Psoas muscle (tissue), 8 donors: ENCODE results near the gene KRTAP10-9. TPM values are rescaled to one million over a fixed set of nuclear protein-coding genes. Genes with fewer than 3 reads are reported as not detected.
"Not testable (repeated sequence)": the region's sequence is repeated elsewhere in the genome, so short reads cannot be mapped to it uniquely, and the experiment has no call there.

Experiments used
- ATAC-seq, 4 donors: fragments of 200-7000 bp; cut with Tn5 transposase; one replicate each; pipeline ENCODE4 v1.9.1; 2020; ENCODE audit warnings: moderate library complexity in 3 of 4, mild to moderate bottlenecking in 2 of 4
- DNase-seq, 2 donors: peaks; one replicate each; pipeline ENCODE4 v3.0.0-alpha.2; 2020
- H3K27ac ChIP-seq: fragments of 200-600 bp; one replicate; pipeline ENCODE4 v1.8.0; 2022
- H3K27me3 ChIP-seq, 3 donors: fragments of 200-600 bp in 1 of 3; one replicate each; pipeline versions ENCODE4 v1.6.1 to v1.8.0; 2013 to 2022; ENCODE audit warnings: low read length in 2 of 3, mild to moderate bottlenecking in 2 of 3, moderate library complexity in 1 of 3; ENCODE audit not compliant: insufficient read depth in 3 of 3
- H3K36me3 ChIP-seq, 2 donors: fragments of 200-600 bp in 1 of 2; one replicate each; pipeline versions ENCODE4 v1.6.1 to v1.8.0; 2013 to 2022; ENCODE audit warnings: low read depth in 1 of 2, mild to moderate bottlenecking in 1 of 2, moderate library complexity in 1 of 2; ENCODE audit not compliant: insufficient read depth in 1 of 2
- H3K4me1 ChIP-seq: fragments of 200-600 bp; one replicate; pipeline ENCODE4 v1.8.0; 2022
- H3K4me3 ChIP-seq: fragments of 200-600 bp; one replicate; pipeline ENCODE4 v1.8.0; 2022; ENCODE audit warnings: mild to moderate bottlenecking
- H3K9me3 ChIP-seq: fragments of 200-600 bp; one replicate; pipeline ENCODE4 v1.8.0; 2022
- WGBS, 3 donors: extraction: QIAGEN DNeasy Blood & Tissue Kit; methylation state at CpG; one replicate each; pipeline versions ENCODE4 v1.1.6 to v1.1.7; 2013; 5-methylcytosine and 5-hydroxymethylcytosine counted together
- intact Hi-C, 2 donors: fragments of 100-400 bp; cut with DNase I; formaldehyde crosslinking; loops; one replicate each; pipeline versions ENCODE4 v1.11.0 to v1.14.2; 2022
- polyA plus RNA-seq, 3 donors: library from polyadenylated mRNA; stranded (reverse); fragments of 200-250 nt; gene quantifications; one replicate each; pipeline ENCODE4 v1.2.3, GENCODE V29; 2013
- total RNA-seq, 4 donors: library from RNA; stranded (reverse); fragmentation: NEBNext Ultra II Directional in 2 of 4; extraction: Animal tissue kit (Norgen Biotek cat#: 25700) in 2 of 4; gene quantifications; one replicate each; pipeline versions ENCODE4 v1.2.1 to v1.2.4, GENCODE V29; 2021 to 2023
- TF ChIP-seq, protein P1 (sequence below): fragments of 200-600 bp; IDR thresholded peaks from one replicate; pipeline ENCODE4 v1.8.0; 2022; ENCODE audit warnings: antibody characterized with exemption
- donor health status: healthy with polysubstance abuse.
- donor health status: DM: no; HTN: no; CAD: no; lungs with moderate emphysema.
- donor health status: Bipolar disorder and iron deficiency.
- donor health status: healthy.
- donor health status: DM: yes; HTN: yes; CAD: no.
- donor health status: DM: no; HTN: no; CAD: no.
- donor health status: DM: no; HTN: no; CAD: no.
- donor health status: DM: yes; HTN: yes; CAD: no.

The KRTAP10-9 gene
- total and polyA plus RNA-seq, 7 donors: not detected

- Histone ChIP-seq H3K36me3 (no peaks in the 10 kb centered on the region), H3K9me3 (no peaks in the 10 kb centered on the region), H3K27me3 (peaks cover 0 to 66% (median 4%) of the 10 kb centered on the region in 3 donors), H3K27ac (no peak overlapping the region), H3K4me1 (no peaks in the 10 kb centered on the region), H3K4me3 (no peak overlapping the region)
- DNase-seq: no peak
- TF ChIP-seq, protein P1, sequence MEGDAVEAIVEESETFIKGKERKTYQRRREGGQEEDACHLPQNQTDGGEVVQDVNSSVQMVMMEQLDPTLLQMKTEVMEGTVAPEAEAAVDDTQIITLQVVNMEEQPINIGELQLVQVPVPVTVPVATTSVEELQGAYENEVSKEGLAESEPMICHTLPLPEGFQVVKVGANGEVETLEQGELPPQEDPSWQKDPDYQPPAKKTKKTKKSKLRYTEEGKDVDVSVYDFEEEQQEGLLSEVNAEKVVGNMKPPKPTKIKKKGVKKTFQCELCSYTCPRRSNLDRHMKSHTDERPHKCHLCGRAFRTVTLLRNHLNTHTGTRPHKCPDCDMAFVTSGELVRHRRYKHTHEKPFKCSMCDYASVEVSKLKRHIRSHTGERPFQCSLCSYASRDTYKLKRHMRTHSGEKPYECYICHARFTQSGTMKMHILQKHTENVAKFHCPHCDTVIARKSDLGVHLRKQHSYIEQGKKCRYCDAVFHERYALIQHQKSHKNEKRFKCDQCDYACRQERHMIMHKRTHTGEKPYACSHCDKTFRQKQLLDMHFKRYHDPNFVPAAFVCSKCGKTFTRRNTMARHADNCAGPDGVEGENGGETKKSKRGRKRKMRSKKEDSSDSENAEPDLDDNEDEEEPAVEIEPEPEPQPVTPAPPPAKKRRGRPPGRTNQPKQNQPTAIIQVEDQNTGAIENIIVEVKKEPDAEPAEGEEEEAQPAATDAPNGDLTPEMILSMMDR: no peak
- no peak for ATAC-seq
- intact Hi-C loops: no loop called here
- 49 to 67% (median 54%) methylated on average over 9 of the region's 9 CpGs for WGBS, 3 donors
These were observed 30.7 kb upstream of the KRTAP10-9 start for GRCh38 chr21:44596068-44596725.

DNA sequence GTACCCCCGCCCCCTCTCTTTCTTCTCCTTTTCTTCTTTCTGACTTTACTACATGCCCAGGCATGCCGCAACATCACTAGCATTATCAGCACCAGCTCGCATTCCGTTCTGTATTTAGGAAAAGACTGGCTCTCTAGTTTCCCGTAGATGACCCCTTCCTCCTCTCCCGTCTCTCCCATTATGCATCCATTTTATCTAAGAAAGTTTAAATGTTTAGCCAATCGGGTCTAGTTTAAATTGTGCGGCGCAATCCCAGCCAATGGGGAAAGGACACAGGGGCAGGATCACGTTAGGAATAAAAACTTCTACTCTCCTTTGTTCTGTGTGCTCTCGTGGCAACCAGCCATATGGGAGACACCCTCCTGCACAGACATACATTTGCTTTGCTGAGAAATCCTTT is 28.8 kb upstream of the KRTAP10-9 start:
- Histone ChIP-seq H3K9me3 (no peaks in the 10 kb centered on the region), H3K36me3 (no peaks in the 10 kb centered on the region), H3K27ac (no peak overlapping the region), H3K4me1 (no peaks in the 10 kb centered on the region), H3K27me3 (peaks cover 0 to 74% (median 7%) of the 10 kb centered on the region in 3 donors), H3K4me3 (no peak overlapping the region)
- no peak for DNase-seq
- no peak for ATAC-seq
- TF ChIP-seq, protein P1: no peak
- intact Hi-C loops: no loop called here
- WGBS, 3 donors: 72 to 78% (median 76%) methylated on average over 11 of the region's 11 CpGs

- peaks cover 0 to 81% (median 10%) of the 10 kb centered on the region in 3 donors for H3K27me3 ChIP-seq
- no peak overlapping the region for H3K27ac ChIP-seq
- DNase-seq (no peak), ATAC-seq (no peak)
- TF ChIP-seq, protein P1: no peak
- no peaks in the 10 kb centered on the region for H3K36me3 ChIP-seq
- WGBS, 3 donors: 81 to 87% (median 85%) methylated on average over 8 of the region's 8 CpGs
- H3K4me3 ChIP-seq: no peak overlapping the region
- intact Hi-C loops: no loop called here
- H3K4me1 ChIP-seq: no peaks in the 10 kb centered on the region
- H3K9me3 ChIP-seq: no peaks in the 10 kb centered on the region
These were observed 27.4 kb upstream of the KRTAP10-9 start for GRCh38 chr21:44599264-44600029.

DNA sequence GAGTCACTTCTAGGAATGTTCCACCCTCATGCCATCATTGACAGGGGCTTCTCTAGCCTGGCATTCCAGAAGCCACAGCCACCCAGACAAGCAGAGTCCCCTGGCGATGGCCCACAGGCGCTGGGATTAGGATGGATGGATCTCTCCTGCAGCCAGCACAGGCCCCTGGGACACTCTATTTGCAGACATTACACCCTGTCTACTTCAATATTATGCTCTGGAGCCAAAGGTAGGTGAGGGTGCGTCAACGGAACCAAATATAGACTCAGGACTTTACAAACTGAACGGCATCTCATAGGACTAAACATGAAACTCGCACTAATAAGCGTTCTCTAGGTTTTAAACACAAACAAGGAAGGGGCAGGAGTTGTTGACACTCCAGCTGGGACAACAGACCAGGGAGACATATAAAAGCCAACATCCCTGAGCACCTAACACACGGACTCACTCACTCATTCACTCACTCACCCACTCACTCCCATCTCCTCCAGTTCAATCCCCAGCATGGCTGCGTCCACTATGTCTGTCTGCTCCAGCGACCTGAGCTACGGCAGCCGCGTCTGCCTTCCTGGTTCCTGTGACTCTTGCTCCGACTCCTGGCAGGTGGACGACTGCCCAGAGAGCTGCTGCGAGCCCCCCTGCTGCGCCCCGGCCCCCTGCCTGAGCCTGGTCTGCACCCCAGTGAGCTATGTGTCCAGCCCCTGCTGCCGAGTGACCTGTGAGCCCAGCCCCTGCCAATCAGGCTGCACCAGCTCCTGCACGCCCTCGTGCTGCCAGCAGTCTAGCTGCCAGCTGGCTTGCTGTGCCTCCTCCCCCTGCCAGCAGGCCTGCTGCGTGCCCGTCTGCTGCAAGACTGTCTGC is 26.5 kb upstream of the KRTAP10-9 start, which contains the start of gene KRTAP10-7:
TSS of gene KRTAP10-7 (plus strand) at position 480 of the 861 bp plus-strand sequence. CDS start at position 505, 25 bp downstream.
- H3K4me1 ChIP-seq, H3K27ac ChIP-seq, H3K9me3 ChIP-seq, DNase-seq, ATAC-seq, H3K4me3 ChIP-seq, H3K36me3 ChIP-seq, intact Hi-C loops: not testable (repeated sequence)
- H3K27me3 ChIP-seq: peaks cover 0 to 81% (median 10%) of the 10 kb centered on the region in 3 donors
- 53 to 60% (median 57%) methylated on average over 13 to 23 of the region's 23 CpGs for WGBS, 3 donors

DNA sequence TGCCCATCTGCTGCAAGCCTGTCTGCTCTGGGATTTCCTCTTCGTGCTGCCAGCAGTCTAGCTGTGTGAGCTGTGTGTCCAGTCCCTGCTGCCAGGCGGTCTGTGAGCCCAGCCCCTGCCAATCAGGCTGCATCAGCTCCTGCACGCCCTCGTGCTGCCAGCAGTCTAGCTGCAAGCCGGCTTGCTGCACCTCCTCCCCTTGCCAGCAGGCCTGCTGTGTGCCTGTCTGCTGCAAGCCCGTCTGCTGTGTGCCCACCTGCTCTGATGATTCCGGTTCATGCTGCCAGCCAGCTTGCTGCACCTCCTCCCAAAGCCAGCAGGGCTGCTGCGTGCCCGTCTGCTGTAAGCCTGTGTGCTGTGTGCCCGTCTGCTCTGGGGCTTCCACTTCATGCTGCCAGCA is 25.8 kb upstream of the KRTAP10-9 start:
- not testable (repeated sequence) for ATAC-seq

More for the DNA sequence above, 25.8 kb upstream of the KRTAP10-9 start:
- DNase-seq, H3K9me3 ChIP-seq, H3K4me3 ChIP-seq, intact Hi-C loops, H3K27ac ChIP-seq, H3K36me3 ChIP-seq, H3K4me1 ChIP-seq: not testable (repeated sequence)
- H3K27me3 ChIP-seq: peaks cover 0 to 78% (median 10%) of the 10 kb centered on the region in 3 donors
- 27 to 33% (median 29%) methylated on average over 9 to 10 of the region's 10 CpGs for WGBS, 3 donors
